A549 (cell line): ENCODE measurements around the gene KLHL15. TPM values are rescaled to one million over a fixed set of nuclear protein-coding genes. Genes with fewer than 3 reads are reported as not detected.

ENCODE experiments used
- ATAC-seq, 2 experiments: fragments of 200-7000 bp in 1 of 2; fragments of >200 bp in 1 of 2; cut with Nextera tagmentation in 1 of 2; cut with Tn5 transposase in 1 of 2; 3 replicates each; pipeline versions ENCODE4 v1.8.0 to v1.9.1; 2018 to 2020; ENCODE audit warnings: mild to moderate bottlenecking in 1 of 2, moderate library complexity in 1 of 2
- CTCF ChIA-PET: fragments of 300-600 bp; sonication (Branson Sonifier 250); formaldehyde crosslinking; extraction: SDS; loops from one replicate; lab custom pipeline; 2021; ENCODE audit warnings: antibody characterized with exemption, inconsistent platforms; lab: Yijun Ruan, JAX
- POLR2A ChIA-PET: fragments of 350-600 bp; formaldehyde crosslinking; extraction: SDS; loops from one replicate; lab custom pipeline; 2021; ENCODE audit warnings: antibody characterized with exemption, inconsistent platforms; lab: Yijun Ruan, JAX
- DNase-seq, 2 experiments: peaks; one replicate each; pipeline versions ENCODE4 v3.0.0 to v3.0.0-alpha.2; 2011 to 2016; ENCODE audit warnings: low read depth in 1 of 2, low spot score in 1 of 2
- FAIRE-seq: peaks from 2 replicates; lab custom pipeline; 2011; peaks lifted over from hg19 to GRCh38; lab: Jason Lieb, UNC
- H3K27ac ChIP-seq, 2 experiments: fragments of >200 bp; sonication (Bioruptor Twin); formaldehyde crosslinking; 3 replicates each; pipeline ENCODE4 v1.5.1; 2016 to 2017
- H3K4me1 ChIP-seq: fragments of >200 bp; sonication (Bioruptor Twin); formaldehyde crosslinking; 3 replicates; pipeline ENCODE4 v1.6.1; 2016
- H3K4me2 ChIP-seq: fragments of >200 bp; sonication (Bioruptor Twin); formaldehyde crosslinking; 3 replicates; pipeline ENCODE4 v1.6.1; 2016
- H3K4me3 ChIP-seq: fragments of >200 bp; sonication (Bioruptor Twin); formaldehyde crosslinking; 3 replicates; pipeline ENCODE4 v1.5.1; 2016
- H3K9me3 ChIP-seq: fragments of >200 bp; sonication (Bioruptor Twin); formaldehyde crosslinking; 3 replicates; pipeline ENCODE4 v1.6.1; 2016
- ATOH8 ChIP-seq: fragments of 250-450 bp; sonication (Bioruptor Pico); IDR thresholded peaks from 2 replicates; pipeline ENCODE4 v1.5.0; 2020; ENCODE audit warnings: low read depth, mild to moderate bottlenecking, moderate library complexity
- BHLHE40 ChIP-seq: IDR thresholded peaks from 2 replicates; pipeline ENCODE4 v1.6.1; 2012; ENCODE audit warnings: low read depth, low read length, inconsistent platforms
- CBX8 ChIP-seq: fragments of 200-600 bp; sonication (generic); IDR thresholded peaks from 2 replicates; pipeline ENCODE4 v1.6.1; 2016
- CHD4 ChIP-seq: fragments of 200-600 bp; sonication (generic); IDR thresholded peaks from 2 replicates; pipeline ENCODE4 v1.6.1; 2016; ENCODE audit warnings: antibody characterized with exemption, mild to moderate bottlenecking, borderline replicate concordance
- E2F6 ChIP-seq: IDR thresholded peaks from 2 replicates; pipeline ENCODE4 v1.6.1; 2012; ENCODE audit warnings: low read depth, borderline replicate concordance
- EHMT2 ChIP-seq: fragments of 200-600 bp; sonication (generic); IDR thresholded peaks from 2 replicates; pipeline ENCODE4 v1.6.1; 2016; ENCODE audit warnings: antibody characterized with exemption, low read depth, mild to moderate bottlenecking, moderate library complexity
- EP300 ChIP-seq, 2 experiments: fragments of >200 bp; sonication (Bioruptor Twin); formaldehyde crosslinking; IDR thresholded peaks; 2 replicates in 1 of 2; 3 replicates in 1 of 2; pipeline ENCODE4 v1.6.1; 2016 to 2017
- FOSL2 ChIP-seq, 2 experiments: fragments of 450-650 bp in 1 of 2; fragments of >200 bp in 1 of 2; sonication (Bioruptor Twin) in 1 of 2; formaldehyde crosslinking; IDR thresholded peaks; 2 replicates each; pipeline versions ENCODE4 v1.5.0 to v1.6.1; 2016 to 2020; ENCODE audit warnings: mild to moderate bottlenecking in 1 of 2, moderate library complexity in 1 of 2
- FOXS1 ChIP-seq: fragments of 250-450 bp; sonication (Bioruptor Pico); IDR thresholded peaks from 2 replicates; pipeline ENCODE4 v1.5.0; 2020; ENCODE audit warnings: mild to moderate bottlenecking, moderate library complexity
- HDAC2 ChIP-seq: fragments of 200-600 bp; sonication (generic); IDR thresholded peaks from 2 replicates; pipeline ENCODE4 v1.6.1; 2016
- HOXA7 ChIP-seq: fragments of 250-450 bp; sonication (Bioruptor Pico); IDR thresholded peaks from 2 replicates; pipeline ENCODE4 v1.5.0; 2020; ENCODE audit warnings: mild to moderate bottlenecking, moderate library complexity
- HOXB5 ChIP-seq: fragments of 250-450 bp; sonication (Bioruptor Pico); IDR thresholded peaks from 2 replicates; pipeline ENCODE4 v1.5.0; 2020; ENCODE audit warnings: mild to moderate bottlenecking, moderate library complexity
- JUNB ChIP-seq: fragments of >200 bp; sonication (Bioruptor Twin); formaldehyde crosslinking; IDR thresholded peaks from 2 replicates; pipeline ENCODE4 v1.6.1; 2016
- KDM5A ChIP-seq: fragments of 200-600 bp; sonication (generic); IDR thresholded peaks from 2 replicates; pipeline ENCODE4 v1.6.1; 2016; ENCODE audit warnings: antibody characterized with exemption, mild to moderate bottlenecking
- MAX ChIP-seq: IDR thresholded peaks from 2 replicates; pipeline ENCODE4 v1.6.1; 2012
- MYC ChIP-seq: IDR thresholded peaks from 2 replicates; pipeline ENCODE4 v1.6.1; 2012; ENCODE audit warnings: mild to moderate bottlenecking, inconsistent platforms, low read length, improper control_type of control experiment, borderline replicate concordance
- NPAS2 ChIP-seq: fragments of 250-450 bp; sonication (Bioruptor Pico); IDR thresholded peaks from 2 replicates; pipeline ENCODE4 v1.8.0; 2022; ENCODE audit warnings: mild to moderate bottlenecking, moderate library complexity, borderline replicate concordance
- NR3C1 ChIP-seq: fragments of >200 bp; sonication (Bioruptor Twin); formaldehyde crosslinking; IDR thresholded peaks from 3 replicates; pipeline ENCODE4 v1.6.1; 2017
- PHF8 ChIP-seq: fragments of 200-600 bp; sonication (generic); IDR thresholded peaks from 2 replicates; pipeline ENCODE4 v1.6.1; 2016; ENCODE audit warnings: low read depth, mild to moderate bottlenecking, antibody characterized with exemption, moderate library complexity, borderline replicate concordance
- POLR2AphosphoS2 ChIP-seq: conservative IDR thresholded peaks from 2 replicates; pipeline ENCODE4 v1.6.1; 2012; ENCODE audit warnings: low read length, improper control_type of control experiment, inconsistent platforms
- RARB ChIP-seq: fragments of 250-450 bp; sonication (Bioruptor Pico); IDR thresholded peaks from 2 replicates; pipeline ENCODE4 v1.8.0; 2021; ENCODE audit warnings: mild to moderate bottlenecking, moderate library complexity
- SMC3 ChIP-seq: fragments of >200 bp; sonication (Bioruptor Twin); formaldehyde crosslinking; IDR thresholded peaks from 3 replicates; pipeline ENCODE4 v1.6.1; 2018; ENCODE audit warnings: inconsistent platforms
- ZFP36 ChIP-seq: fragments of 450-650 bp; IDR thresholded peaks from 2 replicates; pipeline ENCODE4 v1.6.1; 2014; ENCODE audit warnings: borderline replicate concordance; ENCODE audit not compliant: partially characterized antibody
- WGBS: methylation state at CpG from one replicate; pipeline ENCODE4 v1.1.6; 2017; ENCODE audit errors: missing lambda C conversion rate; 5-methylcytosine and 5-hydroxymethylcytosine counted together
- polyA minus RNA-seq: library from RNA; depleted of rRNA, polyadenylated mRNA; stranded (reverse); fragments of >200 nt; gene quantifications from 2 replicates; pipeline ENCODE4 v1.2.3, GENCODE V29; 2011; rRNA and poly(A)+ RNA removed
- polyA plus RNA-seq, 4 experiments: library from polyadenylated mRNA; depleted of rRNA in 3 of 4; stranded (reverse); fragments of >200 nt; fragmentation: RNase III in 1 of 4; extraction: RNeasy Plus Mini Kit Qiagen cat#74134 plus additional on column Dnase treatment in 1 of 4; gene quantifications; 2 replicates in 3 of 4; 3 replicates in 1 of 4; pipeline ENCODE4 v1.2.3, GENCODE V29; 2011 to 2017
- TF ChIP-seq, protein P1 (sequence below): fragments of >200 bp; sonication (Bioruptor Twin); formaldehyde crosslinking; IDR thresholded peaks from 3 replicates; pipeline ENCODE4 v1.5.1; 2016

The KLHL15 gene, protein sequence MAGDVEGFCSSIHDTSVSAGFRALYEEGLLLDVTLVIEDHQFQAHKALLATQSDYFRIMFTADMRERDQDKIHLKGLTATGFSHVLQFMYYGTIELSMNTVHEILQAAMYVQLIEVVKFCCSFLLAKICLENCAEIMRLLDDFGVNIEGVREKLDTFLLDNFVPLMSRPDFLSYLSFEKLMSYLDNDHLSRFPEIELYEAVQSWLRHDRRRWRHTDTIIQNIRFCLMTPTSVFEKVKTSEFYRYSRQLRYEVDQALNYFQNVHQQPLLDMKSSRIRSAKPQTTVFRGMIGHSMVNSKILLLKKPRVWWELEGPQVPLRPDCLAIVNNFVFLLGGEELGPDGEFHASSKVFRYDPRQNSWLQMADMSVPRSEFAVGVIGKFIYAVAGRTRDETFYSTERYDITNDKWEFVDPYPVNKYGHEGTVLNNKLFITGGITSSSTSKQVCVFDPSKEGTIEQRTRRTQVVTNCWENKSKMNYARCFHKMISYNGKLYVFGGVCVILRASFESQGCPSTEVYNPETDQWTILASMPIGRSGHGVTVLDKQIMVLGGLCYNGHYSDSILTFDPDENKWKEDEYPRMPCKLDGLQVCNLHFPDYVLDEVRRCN
- 11.2 and 15.0 TPM in 2 replicates for polyA plus RNA-seq (2011; rRNA removed)
- polyA plus RNA-seq (2012; cell fraction: cytosol; rRNA removed) = 3.8 and 4.8 TPM in 2 replicates
- polyA plus RNA-seq (2012; cell fraction: nucleus; rRNA removed) = 2.8 and 5.1 TPM in 2 replicates
- polyA plus RNA-seq (2017; fragmentation: RNase III; extraction: RNeasy Plus Mini Kit Qiagen cat#74134 plus additional on column Dnase treatment) = 6.1 to 6.4 TPM (median 6.2 TPM) in 3 replicates
- polyA minus RNA-seq = 12.5 and 13.4 TPM in 2 replicates

DNA sequence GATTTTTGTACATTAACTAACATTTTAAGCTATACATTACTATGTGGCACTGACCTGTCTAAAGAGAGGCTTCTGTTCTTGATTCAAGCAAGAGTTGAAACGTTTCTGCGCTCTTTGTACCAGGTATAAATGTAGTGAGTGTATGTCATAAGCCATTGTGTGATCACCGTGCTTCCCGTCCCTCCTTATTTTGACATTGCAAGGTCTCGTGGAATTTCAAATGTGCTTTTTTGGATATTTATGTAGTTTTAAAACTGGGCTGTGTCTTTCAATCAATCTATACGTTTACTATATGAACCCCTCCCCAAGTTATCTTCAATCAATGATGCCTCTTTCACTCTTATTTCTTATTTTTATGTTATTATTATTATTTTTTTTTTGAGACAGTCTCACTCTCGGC lies at the start of gene KLHL15:
Gene KLHL15, minus strand, starts transcription at position 101 of the 400 bp plus-strand sequence. CDS start 20,493 bp downstream, outside the sequence.
- TF ChIP-seq RARB (no peak), CBX8 (no peak), HOXB5 (no peak), EHMT2 (no peak), NR3C1 (no peak), FOSL2 (IDR thresholded peaks at IDR 0.05) (no peak), FOSL2 (CRISPR knock-in tag; IDR thresholded peaks at IDR 0.05) (no peak), POLR2AphosphoS2 (no peak), NPAS2 (CRISPR knock-in tag) (no peak), SMC3 (no peak), HDAC2 (no peak), BHLHE40 (no peak), ZFP36 (no peak), ATOH8 (CRISPR knock-in tag) (no peak), KDM5A (no peak), MAX (no peak), JUNB (no peak), MYC (no peak), FOXS1 (CRISPR knock-in tag) (no peak)
- TF ChIP-seq, protein P1, sequence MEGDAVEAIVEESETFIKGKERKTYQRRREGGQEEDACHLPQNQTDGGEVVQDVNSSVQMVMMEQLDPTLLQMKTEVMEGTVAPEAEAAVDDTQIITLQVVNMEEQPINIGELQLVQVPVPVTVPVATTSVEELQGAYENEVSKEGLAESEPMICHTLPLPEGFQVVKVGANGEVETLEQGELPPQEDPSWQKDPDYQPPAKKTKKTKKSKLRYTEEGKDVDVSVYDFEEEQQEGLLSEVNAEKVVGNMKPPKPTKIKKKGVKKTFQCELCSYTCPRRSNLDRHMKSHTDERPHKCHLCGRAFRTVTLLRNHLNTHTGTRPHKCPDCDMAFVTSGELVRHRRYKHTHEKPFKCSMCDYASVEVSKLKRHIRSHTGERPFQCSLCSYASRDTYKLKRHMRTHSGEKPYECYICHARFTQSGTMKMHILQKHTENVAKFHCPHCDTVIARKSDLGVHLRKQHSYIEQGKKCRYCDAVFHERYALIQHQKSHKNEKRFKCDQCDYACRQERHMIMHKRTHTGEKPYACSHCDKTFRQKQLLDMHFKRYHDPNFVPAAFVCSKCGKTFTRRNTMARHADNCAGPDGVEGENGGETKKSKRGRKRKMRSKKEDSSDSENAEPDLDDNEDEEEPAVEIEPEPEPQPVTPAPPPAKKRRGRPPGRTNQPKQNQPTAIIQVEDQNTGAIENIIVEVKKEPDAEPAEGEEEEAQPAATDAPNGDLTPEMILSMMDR = no peak
- Histone ChIP-seq H3K4me2 (peak within 1 kb of the TSS; percentile 92), H3K27ac (peak within 1 kb of the TSS; percentile 99), H3K4me1 (peaks cover 7% of the 10 kb centered on the region; the same call in 2 of the 3 replicates), H3K4me3 (peak within 1 kb of the TSS; percentile 95), H3K9me3 (no peaks in the 10 kb centered on the region)
- WGBS = 77% methylated on average over 7 of the region's 7 CpGs
- ChIA-PET POLR2A (interaction anchor here (0.5 to 4.2 kb wide), 2 partner anchors 28 to 131 kb away, joined by 3 to 80 read pairs; partner anchors contain the start of gene EIF2S3), CTCF (interaction anchor here (1.4 to 4.5 kb wide), 4 partner anchors 11 to 244 kb away, joined by 3 to 30 read pairs (median 6); partner anchors contain the start of genes EIF2S3 and SAT1)
- DNase-seq (no peak), FAIRE-seq (peak; percentile 61), ATAC-seq (no peak)

- no peaks in the 10 kb centered on the region for H3K4me1 ChIP-seq
- no peak; a peak in 1 of 6 replicates for ATAC-seq
- POLR2A ChIA-PET = no interaction called here
- CTCF ChIA-PET = interaction anchor here (0.6 kb wide), 1 partner anchor 427 kb away, joined by 3 read pairs; no protein-coding TSS in a partner anchor
- no peak overlapping the region for H3K4me3 ChIP-seq
- no peak for TF ChIP-seq CHD4
- no peak for TF ChIP-seq HOXA7
- TF ChIP-seq EP300 (IDR thresholded peaks at IDR 0.05) = no peak
- TF ChIP-seq E2F6 = no peak
- no peak for TF ChIP-seq PHF8
- H3K4me2 ChIP-seq = no peak overlapping the region
- DNase-seq = no peak
- H3K9me3 ChIP-seq = no peaks in the 10 kb centered on the region
- 74% methylated on average over 8 of the region's 9 CpGs for WGBS
- no peak for FAIRE-seq
- no peak overlapping the region for H3K27ac ChIP-seq
These were observed 42.9 kb upstream of the KLHL15 start for GRCh38 chrX:24069877-24070276.
